Gastrocnemius medialis (tissue), 4 donors: Measurements from ENCODE around the gene LCNL1.

ENCODE experiments used
- POLR2A ChIP-seq, 2 donors: fragments of 450-650 bp; IDR thresholded peaks; one replicate each; pipeline ENCODE4 v1.6.1; 2017; ENCODE audit warnings: antibody characterized with exemption in 2 of 2, mild to moderate bottlenecking in 2 of 2, moderate library complexity in 2 of 2
- TF ChIP-seq, protein P1 (sequence below), 5 experiments: fragments of 450-650 bp in 3 of 5; fragments of 200-600 bp in 2 of 5; sonication (generic) in 2 of 5; IDR thresholded peaks in 4 of 5; conservative IDR thresholded peaks in 1 of 5; 1 replicate in 4 of 5; 2 replicates in 1 of 5; pipeline ENCODE4 v1.5.1; 2016 to 2019; ENCODE audit warnings: antibody characterized with exemption in 5 of 5, mild to moderate bottlenecking in 3 of 5, moderate library complexity in 3 of 5

DNA sequence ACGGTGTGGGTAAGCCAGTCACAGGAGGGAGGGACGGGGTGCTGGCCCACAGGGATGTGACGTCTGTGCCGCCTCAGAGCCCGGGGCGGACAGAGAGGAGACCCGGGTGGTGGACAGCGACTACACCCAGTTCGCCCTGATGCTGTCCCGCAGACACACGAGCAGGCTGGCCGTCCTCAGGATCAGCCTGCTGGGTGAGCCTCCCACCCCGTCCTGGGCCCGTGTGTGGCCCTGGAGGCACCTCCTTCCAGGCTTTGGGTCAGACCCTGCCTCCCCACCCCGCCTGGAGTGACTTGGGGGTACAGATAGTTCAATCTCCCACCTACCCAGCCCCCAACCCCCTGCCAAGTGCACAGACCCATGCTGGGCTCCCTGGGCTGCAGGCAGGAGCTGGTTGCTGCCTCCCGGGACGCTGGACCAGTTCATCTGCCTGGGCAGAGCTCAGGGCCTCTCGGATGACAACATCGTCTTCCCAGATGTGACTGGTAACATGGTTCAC is 29.0 kb upstream of the LCNL1 start:
- TF ChIP-seq, protein P1, sequence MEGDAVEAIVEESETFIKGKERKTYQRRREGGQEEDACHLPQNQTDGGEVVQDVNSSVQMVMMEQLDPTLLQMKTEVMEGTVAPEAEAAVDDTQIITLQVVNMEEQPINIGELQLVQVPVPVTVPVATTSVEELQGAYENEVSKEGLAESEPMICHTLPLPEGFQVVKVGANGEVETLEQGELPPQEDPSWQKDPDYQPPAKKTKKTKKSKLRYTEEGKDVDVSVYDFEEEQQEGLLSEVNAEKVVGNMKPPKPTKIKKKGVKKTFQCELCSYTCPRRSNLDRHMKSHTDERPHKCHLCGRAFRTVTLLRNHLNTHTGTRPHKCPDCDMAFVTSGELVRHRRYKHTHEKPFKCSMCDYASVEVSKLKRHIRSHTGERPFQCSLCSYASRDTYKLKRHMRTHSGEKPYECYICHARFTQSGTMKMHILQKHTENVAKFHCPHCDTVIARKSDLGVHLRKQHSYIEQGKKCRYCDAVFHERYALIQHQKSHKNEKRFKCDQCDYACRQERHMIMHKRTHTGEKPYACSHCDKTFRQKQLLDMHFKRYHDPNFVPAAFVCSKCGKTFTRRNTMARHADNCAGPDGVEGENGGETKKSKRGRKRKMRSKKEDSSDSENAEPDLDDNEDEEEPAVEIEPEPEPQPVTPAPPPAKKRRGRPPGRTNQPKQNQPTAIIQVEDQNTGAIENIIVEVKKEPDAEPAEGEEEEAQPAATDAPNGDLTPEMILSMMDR (IDR thresholded peaks at IDR 0.05 in 4 of 5, conservative IDR thresholded peaks at IDR 0.05 in 1 of 5) = no peak
- no peak for TF ChIP-seq POLR2A (IDR thresholded peaks at IDR 0.05)
